PC-3 (cell line): Measurements from ENCODE around the gene PRPSAP2.

ENCODE experiments used
- EZH2 ChIP-seq: fragments of 300-600 bp; sonication (generic); IDR thresholded peaks from one replicate; pipeline ENCODE4 v1.6.1; 2017; ENCODE audit warnings: antibody characterized with exemption, mild to moderate bottlenecking, low read length; ENCODE audit not compliant: unreplicated experiment
- TF ChIP-seq, protein P1 (sequence below): fragments of 300-600 bp; sonication (generic); conservative IDR thresholded peaks from 2 replicates; pipeline ENCODE4 v1.5.1; 2017; ENCODE audit warnings: antibody characterized with exemption, low read depth, mild to moderate bottlenecking, low read length

GRCh38 chr17:18937981-18938691, 80.2 kb downstream of the PRPSAP2 start:
- TF ChIP-seq, protein P1, sequence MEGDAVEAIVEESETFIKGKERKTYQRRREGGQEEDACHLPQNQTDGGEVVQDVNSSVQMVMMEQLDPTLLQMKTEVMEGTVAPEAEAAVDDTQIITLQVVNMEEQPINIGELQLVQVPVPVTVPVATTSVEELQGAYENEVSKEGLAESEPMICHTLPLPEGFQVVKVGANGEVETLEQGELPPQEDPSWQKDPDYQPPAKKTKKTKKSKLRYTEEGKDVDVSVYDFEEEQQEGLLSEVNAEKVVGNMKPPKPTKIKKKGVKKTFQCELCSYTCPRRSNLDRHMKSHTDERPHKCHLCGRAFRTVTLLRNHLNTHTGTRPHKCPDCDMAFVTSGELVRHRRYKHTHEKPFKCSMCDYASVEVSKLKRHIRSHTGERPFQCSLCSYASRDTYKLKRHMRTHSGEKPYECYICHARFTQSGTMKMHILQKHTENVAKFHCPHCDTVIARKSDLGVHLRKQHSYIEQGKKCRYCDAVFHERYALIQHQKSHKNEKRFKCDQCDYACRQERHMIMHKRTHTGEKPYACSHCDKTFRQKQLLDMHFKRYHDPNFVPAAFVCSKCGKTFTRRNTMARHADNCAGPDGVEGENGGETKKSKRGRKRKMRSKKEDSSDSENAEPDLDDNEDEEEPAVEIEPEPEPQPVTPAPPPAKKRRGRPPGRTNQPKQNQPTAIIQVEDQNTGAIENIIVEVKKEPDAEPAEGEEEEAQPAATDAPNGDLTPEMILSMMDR: no peak
- TF ChIP-seq EZH2: no peak
